Measurements from ENCODE around the gene EFHB.

GRCh38 chr3:19967208-19967607 lies 33.2 kb upstream of the EFHB start:
- no peak for TF ChIP-seq CTCF (IDR thresholded peaks at IDR 0.05 in 4 of 5, conservative IDR thresholded peaks at IDR 0.05 in 1 of 5)
- TF ChIP-seq POLR2A (IDR thresholded peaks at IDR 0.05): no peak

All from gastrocnemius medialis (tissue), 4 donors.